ENCODE measurements around the gene DAPK3.
A peak's percentile ranks its signal among the peaks of the same experiment; 100 is the strongest.

The DAPK3 gene

GRCh38 chr19:3979674-3980352 lies 8.9 kb upstream of the DAPK3 start:
- H3K27ac ChIP-seq (ENCODE audit: extremely low read depth, low read depth, low read length) = 0 out of 2 replicates have a peak overlapping the region, but pooled peaks have one; percentile 11
- H3K4me1 ChIP-seq (ENCODE audit: control insufficient read depth, insufficient read depth, low read length) = no peaks in the 10 kb centered on the region
- H3K4me3 ChIP-seq (ENCODE audit: low read depth, low read length) = no peak overlapping the region
- no peak for TF ChIP-seq PBX3 (CRISPR knock-in tag; IDR thresholded peaks at IDR 0.05)
- 0 out of 2 replicates have a peak, but pooled peaks have one; percentile 48 for TF ChIP-seq ZNF600 (tag by site-specific recombination; IDR thresholded peaks at IDR 0.05)
- TF ChIP-seq ZNF639 (tag by site-specific recombination; IDR thresholded peaks at IDR 0.05) = peak; percentile 34; the same call in 1 of the 2 replicates
- TF ChIP-seq KLF9 (tag by site-specific recombination; IDR thresholded peaks at IDR 0.05; ENCODE audit: low read depth) = 0 out of 2 replicates have a peak, but pooled peaks have one; percentile 3
- TF ChIP-seq BCL11A (tag by site-specific recombination; IDR thresholded peaks at IDR 0.05; ENCODE audit: low read depth) = peak; percentile 36; the same call in 1 of the 2 replicates
- 0 out of 2 replicates have a peak, but pooled peaks have one; percentile 8 for TF ChIP-seq ZIC2 (tag by site-specific recombination; IDR thresholded peaks at IDR 0.05)
- no peak for TF ChIP-seq ZNF791 (tag by site-specific recombination; IDR thresholded peaks at IDR 0.05)
- TF ChIP-seq, protein P1, sequence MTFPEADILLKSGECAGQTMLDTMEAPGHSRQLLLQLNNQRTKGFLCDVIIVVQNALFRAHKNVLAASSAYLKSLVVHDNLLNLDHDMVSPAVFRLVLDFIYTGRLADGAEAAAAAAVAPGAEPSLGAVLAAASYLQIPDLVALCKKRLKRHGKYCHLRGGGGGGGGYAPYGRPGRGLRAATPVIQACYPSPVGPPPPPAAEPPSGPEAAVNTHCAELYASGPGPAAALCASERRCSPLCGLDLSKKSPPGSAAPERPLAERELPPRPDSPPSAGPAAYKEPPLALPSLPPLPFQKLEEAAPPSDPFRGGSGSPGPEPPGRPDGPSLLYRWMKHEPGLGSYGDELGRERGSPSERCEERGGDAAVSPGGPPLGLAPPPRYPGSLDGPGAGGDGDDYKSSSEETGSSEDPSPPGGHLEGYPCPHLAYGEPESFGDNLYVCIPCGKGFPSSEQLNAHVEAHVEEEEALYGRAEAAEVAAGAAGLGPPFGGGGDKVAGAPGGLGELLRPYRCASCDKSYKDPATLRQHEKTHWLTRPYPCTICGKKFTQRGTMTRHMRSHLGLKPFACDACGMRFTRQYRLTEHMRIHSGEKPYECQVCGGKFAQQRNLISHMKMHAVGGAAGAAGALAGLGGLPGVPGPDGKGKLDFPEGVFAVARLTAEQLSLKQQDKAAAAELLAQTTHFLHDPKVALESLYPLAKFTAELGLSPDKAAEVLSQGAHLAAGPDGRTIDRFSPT (tag by site-specific recombination; IDR thresholded peaks at IDR 0.05) = peak; percentile 74
- no peak for TF ChIP-seq ZNF664 (tag by site-specific recombination; IDR thresholded peaks at IDR 0.05)
- ChIA-PET CTCF (interaction anchor here (0.6 kb wide), 1 partner anchor 737 kb away, joined by 3 read pairs; no protein-coding TSS in a partner anchor), POLR2A (interaction anchor here (1.5 to 8.3 kb wide), 2 partner anchors 8 to 9 kb away, joined by 6 to 258 read pairs; partner anchors contain the start of gene DAPK3)
- no peaks in the 10 kb centered on the region for H3K9me3 ChIP-seq (ENCODE audit: control insufficient read depth, insufficient read depth, low read depth, low read length)
- H3K36me3 ChIP-seq (ENCODE audit: control insufficient read depth in 2 of 2, insufficient read depth in 1 of 2, low read length in 2 of 2) = peaks cover 34 to 97% of the 10 kb centered on the region in 2 experiments

DNA sequence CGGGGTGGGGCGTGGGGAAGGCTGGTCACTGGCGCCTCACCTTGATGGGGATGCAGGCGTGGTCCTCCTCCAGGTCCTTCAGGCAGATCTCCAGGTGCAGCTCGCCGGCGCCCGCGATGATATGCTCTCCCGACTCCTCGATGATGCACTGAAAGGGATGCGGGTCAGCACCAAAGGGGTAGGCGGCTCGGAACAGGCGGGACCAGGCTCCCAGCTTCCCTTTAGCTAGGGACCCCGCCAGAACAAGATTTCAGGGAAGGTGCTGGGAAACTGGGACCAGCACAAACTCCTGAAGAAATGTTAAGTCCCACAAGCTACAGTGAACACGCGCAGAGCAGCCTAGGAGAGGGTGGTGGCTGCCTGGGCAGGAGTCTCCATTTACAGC lies 8.4 kb upstream of the DAPK3 start:
- Histone ChIP-seq H3K9me3 (ENCODE audit: control insufficient read depth, insufficient read depth, low read depth, low read length) (no peaks in the 10 kb centered on the region), H3K27ac (ENCODE audit: extremely low read depth, low read depth, low read length) (0 out of 2 replicates have a peak overlapping the region, but pooled peaks have one; percentile 11), H3K4me1 (ENCODE audit: control insufficient read depth, insufficient read depth, low read length) (no peaks in the 10 kb centered on the region), H3K4me3 (ENCODE audit: low read depth, low read length) (no peak overlapping the region), H3K36me3 (ENCODE audit: control insufficient read depth in 2 of 2, insufficient read depth in 1 of 2, low read length in 2 of 2) (peaks cover 34 to 91% of the 10 kb centered on the region in 2 experiments)
- TF ChIP-seq ZBTB49 (tag by site-specific recombination; IDR thresholded peaks at IDR 0.05; ENCODE audit: low read depth) (no peak), GLIS1 (tag by site-specific recombination; IDR thresholded peaks at IDR 0.05) (no peak), ZNF600 (tag by site-specific recombination; IDR thresholded peaks at IDR 0.05) (peak; percentile 68; the same call in 1 of the 2 replicates), GLI4 (tag by site-specific recombination; IDR thresholded peaks at IDR 0.05) (no peak)
- CTCF ChIA-PET = interaction anchor here (0.6 to 0.7 kb wide), 4 partner anchors 10 to 737 kb away, joined by 3 read pairs; no protein-coding TSS in a partner anchor
- POLR2A ChIA-PET = interaction anchor here (0.6 to 8.3 kb wide), 4 partner anchors 9 to 140 kb away, joined by 3 to 258 read pairs (median 4); partner anchors contain the start of gene DAPK3
